GM23338 (cell line): Measurements from ENCODE around the gene AMPD3. TPM values are rescaled to one million over a fixed set of nuclear protein-coding genes. Genes with fewer than 3 reads are reported as not detected.

ENCODE experiments used
- ATAC-seq: fragments of 200-7000 bp; cut with Tn5 transposase; 3 replicates; pipeline ENCODE4 v1.9.1; 2020
- DNase-seq: peaks from one replicate; pipeline ENCODE4 v3.0.0-alpha.2; 2015; ENCODE audit warnings: low spot score
- H2AFZ ChIP-seq: fragments of 200-600 bp; sonication (generic); 2 replicates; pipeline ENCODE4 v1.8.0; 2016; ENCODE audit warnings: antibody characterized with exemption, mild to moderate bottlenecking, moderate library complexity
- H3F3A ChIP-seq: fragments of 200-600 bp; sonication (generic); replicated peaks from 2 replicates; pipeline ENCODE4 v1.8.0; 2017; ENCODE audit warnings: antibody characterized with exemption, mixed run types, low read depth
- H3K27ac ChIP-seq: fragments of 200-600 bp; sonication (generic); 2 replicates; pipeline ENCODE4 v1.6.1; 2016; ENCODE audit warnings: low read depth
- H3K27me3 ChIP-seq: fragments of 200-600 bp; sonication (generic); 2 replicates; pipeline ENCODE4 v1.8.0; 2016; ENCODE audit warnings: mild to moderate bottlenecking, mixed run types, moderate library complexity; ENCODE audit not compliant: insufficient read depth
- H3K36me3 ChIP-seq: fragments of 200-600 bp; sonication (generic); 2 replicates; pipeline ENCODE4 v1.8.0; 2016; ENCODE audit warnings: mild to moderate bottlenecking; ENCODE audit not compliant: insufficient read depth
- H3K4me1 ChIP-seq: fragments of 200-600 bp; sonication (generic); 2 replicates; pipeline ENCODE4 v1.8.0; 2016; ENCODE audit warnings: mild to moderate bottlenecking, moderate library complexity; ENCODE audit not compliant: insufficient read depth
- H3K4me2 ChIP-seq: fragments of 200-600 bp; sonication (generic); 2 replicates; pipeline ENCODE4 v1.7.1; 2017; ENCODE audit warnings: mixed run types
- H3K4me3 ChIP-seq: fragments of 200-600 bp; sonication (generic); 2 replicates; pipeline ENCODE4 v1.6.1; 2016; ENCODE audit warnings: mixed run types
- H3K79me2 ChIP-seq: fragments of 200-600 bp; sonication (generic); replicated peaks from 2 replicates; pipeline ENCODE4 v1.8.0; 2017; ENCODE audit warnings: mild to moderate bottlenecking; ENCODE audit not compliant: insufficient read depth
- H3K9me2 ChIP-seq: fragments of 200-600 bp; sonication (generic); 2 replicates; pipeline ENCODE4 v1.8.0; 2017; ENCODE audit not compliant: insufficient read depth
- H4K20me1 ChIP-seq: fragments of 200-600 bp; sonication (generic); replicated peaks from 2 replicates; pipeline ENCODE4 v1.8.0; 2017; ENCODE audit warnings: mild to moderate bottlenecking; ENCODE audit not compliant: insufficient read depth
- H3K27ac Mint-ChIP-seq: 2 replicates; pipeline ENCODE4 v1.8.0; 2020; ENCODE audit warnings: inconsistent platforms, mild to moderate bottlenecking, moderate library complexity, mixed read lengths
- H3K27me3 Mint-ChIP-seq: 3 replicates; pipeline ENCODE4 v1.8.0; 2022; ENCODE audit warnings: low read depth, mild to moderate bottlenecking, moderate library complexity, mixed read lengths, inconsistent platforms; ENCODE audit not compliant: insufficient read depth, poor library complexity
- H3K36me3 Mint-ChIP-seq: 3 replicates; pipeline ENCODE4 v1.8.0; 2021; ENCODE audit warnings: low read depth, mild to moderate bottlenecking, inconsistent platforms, moderate library complexity, mixed read lengths
- H3K4me1 Mint-ChIP-seq: 3 replicates; pipeline ENCODE4 v1.8.0; 2020; ENCODE audit warnings: mild to moderate bottlenecking, inconsistent platforms, mixed read lengths
- H3K4me3 Mint-ChIP-seq: 3 replicates; pipeline ENCODE4 v1.8.0; 2021; ENCODE audit warnings: moderate library complexity, mild to moderate bottlenecking, inconsistent platforms, mixed read lengths
- H3K9me3 Mint-ChIP-seq: 3 replicates; pipeline ENCODE4 v1.8.0; 2020; ENCODE audit warnings: moderate library complexity, mild to moderate bottlenecking, inconsistent platforms, mixed read lengths
- CREB1 ChIP-seq: fragments of 250-450 bp; sonication (Bioruptor Pico); IDR thresholded peaks from 2 replicates; pipeline ENCODE4 v1.5.0; 2020; ENCODE audit warnings: low read depth, mild to moderate bottlenecking, moderate library complexity
- ETS1 ChIP-seq: IDR thresholded peaks from 2 replicates; pipeline ENCODE4 v1.6.1; 2016; ENCODE audit warnings: antibody characterized with exemption
- EZH2 ChIP-seq: fragments of 200-600 bp; sonication (generic); IDR thresholded peaks from one replicate; pipeline ENCODE4 v1.8.0; 2017; ENCODE audit warnings: antibody characterized with exemption, mild to moderate bottlenecking, low read depth; ENCODE audit not compliant: unreplicated experiment
- JUNB ChIP-seq: IDR thresholded peaks from one replicate; pipeline ENCODE4 v1.6.1; 2016; ENCODE audit warnings: antibody characterized with exemption; ENCODE audit not compliant: unreplicated experiment
- POLR2AphosphoS5 ChIP-seq: IDR thresholded peaks from 2 replicates; pipeline ENCODE4 v1.6.1; 2016; ENCODE audit warnings: antibody characterized with exemption, low read depth
- REST ChIP-seq: IDR thresholded peaks from one replicate; pipeline ENCODE4 v1.6.1; 2018; ENCODE audit warnings: antibody characterized with exemption; ENCODE audit not compliant: unreplicated experiment
- STAT1 ChIP-seq: IDR thresholded peaks from one replicate; pipeline ENCODE4 v1.6.1; 2016; ENCODE audit warnings: antibody characterized with exemption; ENCODE audit not compliant: unreplicated experiment
- ZNF114 ChIP-seq: fragments of 250-450 bp; sonication (Bioruptor Pico); IDR thresholded peaks from 2 replicates; pipeline ENCODE4 v1.5.0; 2020; ENCODE audit warnings: mild to moderate bottlenecking, moderate library complexity
- ZNF331 ChIP-seq: fragments of 250-450 bp; sonication (Bioruptor Pico); IDR thresholded peaks from 2 replicates; pipeline ENCODE4 v1.5.0; 2020; ENCODE audit warnings: low read depth, mild to moderate bottlenecking, moderate library complexity
- ZNF462 ChIP-seq: fragments of 250-450 bp; sonication (Bioruptor Pico); IDR thresholded peaks from 2 replicates; pipeline ENCODE4 v1.5.0; 2020; ENCODE audit warnings: mild to moderate bottlenecking, moderate library complexity
- polyA plus RNA-seq: library from polyadenylated mRNA; unstranded; fragments of >200 nt; fragmentation: Nextera tagmentation; extraction: Ambion mirVana; gene quantifications from 2 replicates; pipeline ENCODE4 v1.2.1, GENCODE V29; 2016
- total RNA-seq: library from RNA; depleted of rRNA; stranded (reverse); fragments of >200 nt; shearing (Covaris generic); gene quantifications from 2 replicates; pipeline ENCODE4 v1.2.3, GENCODE V29; 2014

The AMPD3 gene
- total and polyA plus RNA-seq, 2 experiments from 2014 or later = 1.6 to 2.1 TPM

GRCh38 chr11:10488121-10488933 is 33.3 kb downstream of the AMPD3 start (continued):
- no peak for TF ChIP-seq ZNF462 (CRISPR knock-in tag)
- no peak for TF ChIP-seq EZH2
- no peak for TF ChIP-seq ZNF331 (CRISPR knock-in tag)

- H3K36me3 ChIP-seq = no peaks in the 10 kb centered on the region
- Mint-ChIP-seq H3K9me3 (peaks cover 3% of the 10 kb centered on the region; the same call in 2 of the 3 replicates), H3K27me3 (no peaks in the 10 kb centered on the region), H3K4me3 (no peak overlapping the region), H3K27ac (no peak overlapping the region), H3K4me1 (peaks cover 16% of the 10 kb centered on the region), H3K36me3 (peaks cover 13% of the 10 kb centered on the region)
- no peak for DNase-seq
- no peaks in the 10 kb centered on the region for H3K4me1 ChIP-seq
- no peaks in the 10 kb centered on the region for H4K20me1 ChIP-seq
- no peak overlapping the region for H3K27ac ChIP-seq
- no peaks in the 10 kb centered on the region for H3F3A ChIP-seq
- no peak for ATAC-seq
- no peaks in the 10 kb centered on the region for H3K27me3 ChIP-seq
- H3K79me2 ChIP-seq = no peaks in the 10 kb centered on the region
- peaks cover 3% of the 10 kb centered on the region; the same call in 1 of the 2 replicates for H3K9me2 ChIP-seq
- no peak overlapping the region for H3K4me3 ChIP-seq
- H3K4me2 ChIP-seq = no peak overlapping the region
- no peak overlapping the region for H2AFZ ChIP-seq
- TF ChIP-seq JUNB (no peak), ETS1 (no peak), STAT1 (no peak), ZNF114 (CRISPR knock-in tag) (no peak), POLR2AphosphoS5 (no peak), REST (no peak), EZH2 (no peak), CREB1 (CRISPR knock-in tag) (no peak)
Measured at GRCh38 chr11:10488934-10489691, 34.0 kb downstream of the AMPD3 start.
